Smooth muscle cell (in vitro differentiated cells): Measurements from ENCODE around the gene KLHL6. TPM values are rescaled to one million over a fixed set of nuclear protein-coding genes. Genes with fewer than 3 reads are reported as not detected.

ENCODE experiments used
- DNase-seq: peaks from one replicate; lab custom pipeline; 2025; ENCODE audit not compliant: unreplicated experiment; lab: John Stamatoyannopoulos, UW
- H2AFZ ChIP-seq: fragments of 200-600 bp; sonication (generic); 2 replicates; pipeline ENCODE4 v1.6.0; 2016; ENCODE audit warnings: antibody characterized with exemption, low read depth, mild to moderate bottlenecking
- H3F3A ChIP-seq: fragments of 200-600 bp; sonication (generic); 2 replicates; pipeline ENCODE4 v1.6.0; 2017; ENCODE audit warnings: antibody characterized with exemption, low read depth
- H3K27ac ChIP-seq: fragments of 200-600 bp; sonication (generic); 2 replicates; pipeline ENCODE4 v1.5.1; 2016; ENCODE audit warnings: low read depth, mild to moderate bottlenecking
- H3K27me3 ChIP-seq: fragments of 200-600 bp; sonication (generic); 2 replicates; pipeline ENCODE4 v1.6.1; 2016; ENCODE audit warnings: low read depth, mild to moderate bottlenecking
- H3K36me3 ChIP-seq: fragments of 200-600 bp; sonication (generic); 2 replicates; pipeline ENCODE4 v1.5.1; 2016; ENCODE audit warnings: low read depth
- H3K4me1 ChIP-seq: fragments of 200-600 bp; sonication (generic); 2 replicates; pipeline ENCODE4 v1.5.1; 2016; ENCODE audit warnings: low read depth
- H3K4me2 ChIP-seq: fragments of 200-600 bp; sonication (generic); 2 replicates; pipeline ENCODE4 v1.6.0; 2016; ENCODE audit warnings: mild to moderate bottlenecking
- H3K4me3 ChIP-seq: fragments of 200-600 bp; sonication (generic); 2 replicates; pipeline ENCODE4 v1.5.1; 2016; ENCODE audit warnings: mild to moderate bottlenecking
- H3K79me2 ChIP-seq: fragments of 200-600 bp; sonication (generic); 2 replicates; pipeline ENCODE4 v1.6.0; 2016; ENCODE audit warnings: low read depth, mild to moderate bottlenecking
- H3K9ac ChIP-seq: fragments of 200-600 bp; sonication (generic); 2 replicates; pipeline ENCODE4 v1.6.0; 2016; ENCODE audit warnings: low read depth
- H3K9me3 ChIP-seq: fragments of 200-600 bp; sonication (generic); replicated peaks from 2 replicates; pipeline ENCODE4 v1.5.1; 2016; ENCODE audit warnings: low read depth
- H4K20me1 ChIP-seq: fragments of 200-600 bp; sonication (generic); 2 replicates; pipeline ENCODE4 v1.6.0; 2016; ENCODE audit warnings: low read depth
- CTCF ChIP-seq: fragments of 200-600 bp; sonication (generic); IDR thresholded peaks from 2 replicates; pipeline ENCODE4 v1.5.1; 2017; ENCODE audit warnings: borderline replicate concordance, mild to moderate bottlenecking, antibody characterized with exemption; ENCODE audit not compliant: insufficient read depth, poor library complexity, severe bottlenecking
- whole genome bisulfite sequencing: methylation state at CpG from one replicate; pipeline ENCODE4 v1.1.7; 2016; ENCODE audit warnings: low lambda C conversion rate; 5-methylcytosine and 5-hydroxymethylcytosine counted together
- polyA plus RNA-seq: library from polyadenylated mRNA; unstranded; fragments of >200 nt; fragmentation: Nextera tagmentation; extraction: Ambion mirVana; gene quantifications from 2 replicates; pipeline ENCODE4 v1.2.1, GENCODE V29; 2016
- total RNA-seq: library from RNA; depleted of rRNA; stranded (reverse); fragments of >200 nt; gene quantifications from 2 replicates; pipeline ENCODE4 v1.2.3, GENCODE V29; 2014

Gene KLHL6
- total and polyA plus RNA-seq, 2 experiments from 2014 or later = 0.22 TPM; not detected in 1

- no peak overlapping the region for H2AFZ ChIP-seq
- no peak for DNase-seq
- no peaks in the 10 kb centered on the region for H4K20me1 ChIP-seq
- no peak overlapping the region for H3K27ac ChIP-seq
- no peak overlapping the region for H3K9ac ChIP-seq
- H3K79me2 ChIP-seq = no peaks in the 10 kb centered on the region
- H3K4me2 ChIP-seq = no peak overlapping the region
- H3K4me3 ChIP-seq = no peak overlapping the region
- peaks cover 9% of the 10 kb centered on the region for H3K4me1 ChIP-seq
- H3F3A ChIP-seq = no peaks in the 10 kb centered on the region
- 83% methylated on average over 3 of the region's 3 CpGs for WGBS
- H3K9me3 ChIP-seq = no peaks in the 10 kb centered on the region
- no peak for TF ChIP-seq CTCF
- H3K27me3 ChIP-seq = no peaks in the 10 kb centered on the region
- H3K36me3 ChIP-seq = no peaks in the 10 kb centered on the region
These were observed 80.3 kb downstream of the KLHL6 start for GRCh38 chr3:183475016-183475763.

- H3K36me3 ChIP-seq = no peaks in the 10 kb centered on the region
These were observed 81.5 kb downstream of the KLHL6 start for GRCh38 chr3:183473969-183474368.

GRCh38 chr3:183472155-183472554 is 83.4 kb downstream of the KLHL6 start:
- H3K79me2 ChIP-seq = no peaks in the 10 kb centered on the region
- no peak overlapping the region for H3K4me3 ChIP-seq
- H3K27me3 ChIP-seq = peaks cover 5% of the 10 kb centered on the region
- no peak overlapping the region for H3K27ac ChIP-seq
- no peak for DNase-seq
- no peak for TF ChIP-seq CTCF
- no peak overlapping the region for H2AFZ ChIP-seq
- no peaks in the 10 kb centered on the region for H4K20me1 ChIP-seq
- no peaks in the 10 kb centered on the region for H3K36me3 ChIP-seq
- WGBS = 74% methylated on average over 6 of the region's 6 CpGs
- H3K4me2 ChIP-seq = no peak overlapping the region
- no peak overlapping the region for H3K9ac ChIP-seq
- no peaks in the 10 kb centered on the region for H3F3A ChIP-seq
- H3K4me1 ChIP-seq = no peaks in the 10 kb centered on the region
- H3K9me3 ChIP-seq = no peaks in the 10 kb centered on the region

More at GRCh38 chr3:183473969-183474368, 81.5 kb downstream of the KLHL6 start:
- TF ChIP-seq CTCF = no peak
- no peaks in the 10 kb centered on the region for H3K79me2 ChIP-seq
- no peak overlapping the region for H3K4me2 ChIP-seq
- no peak overlapping the region for H3K27ac ChIP-seq
- H3K4me1 ChIP-seq = no peaks in the 10 kb centered on the region
- 98% methylated on average over 2 of the region's 2 CpGs for WGBS
- H3K4me3 ChIP-seq = no peak overlapping the region
- no peaks in the 10 kb centered on the region for H3F3A ChIP-seq
- no peaks in the 10 kb centered on the region for H4K20me1 ChIP-seq
- H3K9ac ChIP-seq = no peak overlapping the region
- no peak for DNase-seq
- no peaks in the 10 kb centered on the region for H3K9me3 ChIP-seq
- H3K27me3 ChIP-seq = no peaks in the 10 kb centered on the region
- no peak overlapping the region for H2AFZ ChIP-seq

- no peaks in the 10 kb centered on the region for H3K4me1 ChIP-seq
- no peak overlapping the region for H3K4me3 ChIP-seq
- H4K20me1 ChIP-seq = no peaks in the 10 kb centered on the region
- no peaks in the 10 kb centered on the region for H3K79me2 ChIP-seq
- no peak overlapping the region for H3K27ac ChIP-seq
- WGBS = 96% methylated on average over 1 of the region's 1 CpG
- H3K9ac ChIP-seq = no peak overlapping the region
- H3F3A ChIP-seq = no peaks in the 10 kb centered on the region
- H3K4me2 ChIP-seq = no peak overlapping the region
- H2AFZ ChIP-seq = no peak overlapping the region
- no peaks in the 10 kb centered on the region for H3K9me3 ChIP-seq
- no peak for DNase-seq
- TF ChIP-seq CTCF = no peak
- peaks cover 5% of the 10 kb centered on the region for H3K27me3 ChIP-seq
- H3K36me3 ChIP-seq = no peaks in the 10 kb centered on the region
These were observed 87.1 kb downstream of the KLHL6 start for GRCh38 chr3:183468424-183468823.
